ENCODE measurements around the gene RPGR.

DNA sequence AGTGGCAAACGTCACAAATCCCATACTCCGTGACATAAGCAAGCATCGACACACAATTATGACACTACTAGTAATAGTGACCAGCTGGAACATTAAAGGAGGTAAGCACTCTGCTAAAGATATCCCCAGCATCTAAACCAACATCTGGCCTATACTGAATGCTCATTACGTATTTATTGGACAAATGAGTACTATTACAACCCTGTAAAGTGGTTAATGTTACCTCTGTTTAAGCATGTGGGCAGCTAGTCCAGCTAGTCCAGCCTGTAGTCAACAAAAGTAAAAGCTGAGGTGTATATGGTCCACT is 419 bp upstream of the RPGR start:
- TF ChIP-seq SNAI2 (CRISPR knock-in tag; IDR thresholded peaks at IDR 0.05) (no peak), RARB (CRISPR knock-in tag; IDR thresholded peaks at IDR 0.05) (no peak), TOX (CRISPR knock-in tag; IDR thresholded peaks at IDR 0.05; ENCODE audit: borderline replicate concordance) (no peak), ZC3H10 (CRISPR knock-in tag; IDR thresholded peaks at IDR 0.05) (no peak), OSR1 (CRISPR knock-in tag; IDR thresholded peaks at IDR 0.05) (no peak)
- TF ChIP-seq, protein P1, sequence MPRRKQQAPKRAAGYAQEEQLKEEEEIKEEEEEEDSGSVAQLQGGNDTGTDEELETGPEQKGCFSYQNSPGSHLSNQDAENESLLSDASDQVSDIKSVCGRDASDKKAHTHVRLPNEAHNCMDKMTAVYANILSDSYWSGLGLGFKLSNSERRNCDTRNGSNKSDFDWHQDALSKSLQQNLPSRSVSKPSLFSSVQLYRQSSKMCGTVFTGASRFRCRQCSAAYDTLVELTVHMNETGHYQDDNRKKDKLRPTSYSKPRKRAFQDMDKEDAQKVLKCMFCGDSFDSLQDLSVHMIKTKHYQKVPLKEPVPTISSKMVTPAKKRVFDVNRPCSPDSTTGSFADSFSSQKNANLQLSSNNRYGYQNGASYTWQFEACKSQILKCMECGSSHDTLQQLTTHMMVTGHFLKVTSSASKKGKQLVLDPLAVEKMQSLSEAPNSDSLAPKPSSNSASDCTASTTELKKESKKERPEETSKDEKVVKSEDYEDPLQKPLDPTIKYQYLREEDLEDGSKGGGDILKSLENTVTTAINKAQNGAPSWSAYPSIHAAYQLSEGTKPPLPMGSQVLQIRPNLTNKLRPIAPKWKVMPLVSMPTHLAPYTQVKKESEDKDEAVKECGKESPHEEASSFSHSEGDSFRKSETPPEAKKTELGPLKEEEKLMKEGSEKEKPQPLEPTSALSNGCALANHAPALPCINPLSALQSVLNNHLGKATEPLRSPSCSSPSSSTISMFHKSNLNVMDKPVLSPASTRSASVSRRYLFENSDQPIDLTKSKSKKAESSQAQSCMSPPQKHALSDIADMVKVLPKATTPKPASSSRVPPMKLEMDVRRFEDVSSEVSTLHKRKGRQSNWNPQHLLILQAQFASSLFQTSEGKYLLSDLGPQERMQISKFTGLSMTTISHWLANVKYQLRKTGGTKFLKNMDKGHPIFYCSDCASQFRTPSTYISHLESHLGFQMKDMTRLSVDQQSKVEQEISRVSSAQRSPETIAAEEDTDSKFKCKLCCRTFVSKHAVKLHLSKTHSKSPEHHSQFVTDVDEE (CRISPR knock-in tag; IDR thresholded peaks at IDR 0.05), result no peak
- TF ChIP-seq, protein P2, sequence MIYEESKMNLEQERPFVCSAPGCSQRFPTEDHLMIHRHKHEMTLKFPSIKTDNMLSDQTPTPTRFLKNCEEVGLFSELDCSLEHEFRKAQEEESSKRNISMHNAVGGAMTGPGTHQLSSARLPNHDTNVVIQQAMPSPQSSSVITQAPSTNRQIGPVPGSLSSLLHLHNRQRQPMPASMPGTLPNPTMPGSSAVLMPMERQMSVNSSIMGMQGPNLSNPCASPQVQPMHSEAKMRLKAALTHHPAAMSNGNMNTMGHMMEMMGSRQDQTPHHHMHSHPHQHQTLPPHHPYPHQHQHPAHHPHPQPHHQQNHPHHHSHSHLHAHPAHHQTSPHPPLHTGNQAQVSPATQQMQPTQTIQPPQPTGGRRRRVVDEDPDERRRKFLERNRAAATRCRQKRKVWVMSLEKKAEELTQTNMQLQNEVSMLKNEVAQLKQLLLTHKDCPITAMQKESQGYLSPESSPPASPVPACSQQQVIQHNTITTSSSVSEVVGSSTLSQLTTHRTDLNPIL (CRISPR knock-in tag; IDR thresholded peaks at IDR 0.05; ENCODE audit: low read depth), result no peak
- TF ChIP-seq, protein P3, sequence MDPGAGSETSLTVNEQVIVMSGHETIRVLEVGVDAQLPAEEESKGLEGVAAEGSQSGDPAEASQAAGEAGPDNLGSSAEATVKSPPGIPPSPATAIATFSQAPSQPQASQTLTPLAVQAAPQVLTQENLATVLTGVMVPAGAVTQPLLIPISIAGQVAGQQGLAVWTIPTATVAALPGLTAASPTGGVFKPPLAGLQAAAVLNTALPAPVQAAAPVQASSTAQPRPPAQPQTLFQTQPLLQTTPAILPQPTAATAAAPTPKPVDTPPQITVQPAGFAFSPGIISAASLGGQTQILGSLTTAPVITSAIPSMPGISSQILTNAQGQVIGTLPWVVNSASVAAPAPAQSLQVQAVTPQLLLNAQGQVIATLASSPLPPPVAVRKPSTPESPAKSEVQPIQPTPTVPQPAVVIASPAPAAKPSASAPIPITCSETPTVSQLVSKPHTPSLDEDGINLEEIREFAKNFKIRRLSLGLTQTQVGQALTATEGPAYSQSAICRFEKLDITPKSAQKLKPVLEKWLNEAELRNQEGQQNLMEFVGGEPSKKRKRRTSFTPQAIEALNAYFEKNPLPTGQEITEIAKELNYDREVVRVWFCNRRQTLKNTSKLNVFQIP (CRISPR knock-in tag; IDR thresholded peaks at IDR 0.05; ENCODE audit: borderline replicate concordance, low read depth), result no peak
